Upper lobe of left lung (tissue), 6 donors: Measurements from ENCODE around the gene SDC3. TPM values are rescaled to one million over a fixed set of nuclear protein-coding genes. Genes with fewer than 3 reads are reported as not detected.
A peak's percentile ranks its signal among the peaks of the same experiment; 100 is the strongest.

Source experiments
- ATAC-seq, 2 donors: fragments of 200-7000 bp; cut with Tn5 transposase; one replicate each; pipeline ENCODE4 v1.9.1; 2022; ENCODE audit warnings: mild to moderate bottlenecking in 2 of 2, moderate library complexity in 2 of 2; ENCODE audit not compliant: low FRiP score in 2 of 2
- DNase-seq, 2 donors: peaks; one replicate each; pipeline ENCODE4 v3.0.0-alpha.2; 2019 to 2020
- H3K27ac ChIP-seq, 4 donors: fragments of 200-600 bp; sonication (generic); one replicate each; pipeline ENCODE4 v1.5.1; 2016 to 2019
- H3K27me3 ChIP-seq, 4 donors: fragments of 200-600 bp; sonication (generic); one replicate each; pipeline ENCODE4 v1.5.1; 2017 to 2019
- H3K36me3 ChIP-seq, 4 donors: fragments of 200-600 bp; sonication (generic); one replicate each; pipeline ENCODE4 v1.5.1; 2016 to 2019
- H3K4me1 ChIP-seq, 4 donors: fragments of 200-600 bp; sonication (generic); one replicate each; pipeline ENCODE4 v1.5.1; 2018 to 2019
- H3K4me3 ChIP-seq, 4 donors: fragments of 200-600 bp; sonication (generic); one replicate each; pipeline ENCODE4 v1.5.1; 2017 to 2019; ENCODE audit warnings: mild to moderate bottlenecking in 2 of 4, moderate library complexity in 1 of 4
- H3K9me3 ChIP-seq, 4 donors: fragments of 200-600 bp; sonication (generic); one replicate each; pipeline ENCODE4 v1.5.1; 2018 to 2019
- EP300 ChIP-seq, 4 donors: sonication (generic); formaldehyde crosslinking; IDR thresholded peaks; one replicate each; pipeline ENCODE4 v1.5.1; 2017; ENCODE audit warnings: antibody characterized with exemption in 4 of 4, control low read depth in 2 of 4
- POLR2A ChIP-seq, 4 donors: fragments of 450-650 bp; IDR thresholded peaks; one replicate each; pipeline ENCODE4 v1.5.1; 2016 to 2017; ENCODE audit warnings: antibody characterized with exemption in 4 of 4, mild to moderate bottlenecking in 2 of 4
- POLR2AphosphoS5 ChIP-seq, 2 donors: sonication (generic); formaldehyde crosslinking; IDR thresholded peaks; one replicate each; pipeline ENCODE4 v1.5.1; 2017; ENCODE audit warnings: antibody characterized with exemption in 2 of 2
- WGBS, 2 donors: methylation state at CpG; one replicate each; pipeline ENCODE4 v1.1.5; 2017 to 2018; 5-methylcytosine and 5-hydroxymethylcytosine counted together
- total RNA-seq, 6 donors: library from RNA; depleted of rRNA in 4 of 6; stranded (reverse); fragments of >200 nt in 4 of 6; gene quantifications; one replicate each; pipeline versions ENCODE4 v1.1.0 to v1.2.1, GENCODE V29; 2016 to 2021
- TF ChIP-seq, protein P1 (sequence below), 6 experiments: fragments of 450-650 bp in 4 of 6; fragments of 200-600 bp in 2 of 6; sonication (generic) in 2 of 6; IDR thresholded peaks; one replicate each; pipeline ENCODE4 v1.5.1; 2016 to 2019; ENCODE audit warnings: antibody characterized with exemption in 6 of 6
- donor health status: DM: no; HTN: no; CAD: no; lungs with moderate emphysema.
- donor health status: DM: no; HTN: yes; CAD: no; lungs with severe emphysema.

Gene SDC3
- total RNA-seq, 6 donors from 2014 or later, result 15.8 to 65.8 (median 30.1) TPM

- H3K4me3 ChIP-seq, result no peak overlapping the region
- ATAC-seq (peak; percentile 19 to 54), DNase-seq (peak in 1 of 2 donors; percentile 36)
- peak overlapping the region in 1 of 4 donors; percentile 3 for H3K27ac ChIP-seq
- 57 to 63% methylated on average over 10 of the region's 10 CpGs for WGBS, 2 donors
- H3K4me1 ChIP-seq, result peaks cover 0 to 3% (median 1%) of the 10 kb centered on the region in 4 donors
- peak in 1 of 4 donors; percentile 13 for TF ChIP-seq POLR2A (IDR thresholded peaks at IDR 0.05)
- no peak for TF ChIP-seq POLR2AphosphoS5 (IDR thresholded peaks at IDR 0.05)
- TF ChIP-seq EP300 (IDR thresholded peaks at IDR 0.05), result no peak
- TF ChIP-seq, protein P1, sequence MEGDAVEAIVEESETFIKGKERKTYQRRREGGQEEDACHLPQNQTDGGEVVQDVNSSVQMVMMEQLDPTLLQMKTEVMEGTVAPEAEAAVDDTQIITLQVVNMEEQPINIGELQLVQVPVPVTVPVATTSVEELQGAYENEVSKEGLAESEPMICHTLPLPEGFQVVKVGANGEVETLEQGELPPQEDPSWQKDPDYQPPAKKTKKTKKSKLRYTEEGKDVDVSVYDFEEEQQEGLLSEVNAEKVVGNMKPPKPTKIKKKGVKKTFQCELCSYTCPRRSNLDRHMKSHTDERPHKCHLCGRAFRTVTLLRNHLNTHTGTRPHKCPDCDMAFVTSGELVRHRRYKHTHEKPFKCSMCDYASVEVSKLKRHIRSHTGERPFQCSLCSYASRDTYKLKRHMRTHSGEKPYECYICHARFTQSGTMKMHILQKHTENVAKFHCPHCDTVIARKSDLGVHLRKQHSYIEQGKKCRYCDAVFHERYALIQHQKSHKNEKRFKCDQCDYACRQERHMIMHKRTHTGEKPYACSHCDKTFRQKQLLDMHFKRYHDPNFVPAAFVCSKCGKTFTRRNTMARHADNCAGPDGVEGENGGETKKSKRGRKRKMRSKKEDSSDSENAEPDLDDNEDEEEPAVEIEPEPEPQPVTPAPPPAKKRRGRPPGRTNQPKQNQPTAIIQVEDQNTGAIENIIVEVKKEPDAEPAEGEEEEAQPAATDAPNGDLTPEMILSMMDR (IDR thresholded peaks at IDR 0.05), result no peak
- no peaks in the 10 kb centered on the region for H3K36me3 ChIP-seq
- H3K9me3 ChIP-seq, result no peaks in the 10 kb centered on the region
- H3K27me3 ChIP-seq, result no peaks in the 10 kb centered on the region
Observed at GRCh38 chr1:30919025-30919881, 10.7 kb upstream of the SDC3 start.

DNA sequence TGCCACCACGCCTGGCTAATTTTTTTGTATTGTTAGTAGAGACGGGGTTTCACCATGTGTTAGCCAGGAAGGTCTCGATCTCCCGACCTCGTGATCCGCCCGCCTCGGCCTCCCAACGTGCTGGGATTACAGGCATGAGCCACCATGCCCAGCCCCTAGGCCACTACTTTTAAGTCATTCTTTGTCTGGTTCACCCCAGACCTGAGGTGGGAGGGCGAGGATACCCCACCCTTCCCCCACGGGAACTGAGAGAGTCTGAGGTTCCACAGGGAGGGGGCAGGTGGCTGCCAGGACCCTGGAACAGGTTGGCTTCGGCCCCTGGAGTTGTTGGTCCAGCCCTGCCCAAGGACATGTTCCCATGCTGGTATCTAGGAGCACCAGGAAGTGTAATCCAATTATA lies 7.7 kb upstream of the SDC3 start:
- WGBS, 2 donors, result 85 to 86% methylated on average over 12 of the region's 12 CpGs
- TF ChIP-seq POLR2A (IDR thresholded peaks at IDR 0.05) (no peak), EP300 (IDR thresholded peaks at IDR 0.05) (no peak), POLR2AphosphoS5 (IDR thresholded peaks at IDR 0.05) (no peak)
- TF ChIP-seq, protein P1 (IDR thresholded peaks at IDR 0.05), result no peak
- ATAC-seq (no peak), DNase-seq (peak in 1 of 2 donors; percentile 4)
- Histone ChIP-seq H3K4me3 (no peak overlapping the region), H3K27me3 (no peaks in the 10 kb centered on the region), H3K4me1 (peaks cover 3 to 11% (median 6%) of the 10 kb centered on the region in 4 donors), H3K36me3 (no peaks in the 10 kb centered on the region), H3K27ac (no peak overlapping the region), H3K9me3 (no peaks in the 10 kb centered on the region)

DNA sequence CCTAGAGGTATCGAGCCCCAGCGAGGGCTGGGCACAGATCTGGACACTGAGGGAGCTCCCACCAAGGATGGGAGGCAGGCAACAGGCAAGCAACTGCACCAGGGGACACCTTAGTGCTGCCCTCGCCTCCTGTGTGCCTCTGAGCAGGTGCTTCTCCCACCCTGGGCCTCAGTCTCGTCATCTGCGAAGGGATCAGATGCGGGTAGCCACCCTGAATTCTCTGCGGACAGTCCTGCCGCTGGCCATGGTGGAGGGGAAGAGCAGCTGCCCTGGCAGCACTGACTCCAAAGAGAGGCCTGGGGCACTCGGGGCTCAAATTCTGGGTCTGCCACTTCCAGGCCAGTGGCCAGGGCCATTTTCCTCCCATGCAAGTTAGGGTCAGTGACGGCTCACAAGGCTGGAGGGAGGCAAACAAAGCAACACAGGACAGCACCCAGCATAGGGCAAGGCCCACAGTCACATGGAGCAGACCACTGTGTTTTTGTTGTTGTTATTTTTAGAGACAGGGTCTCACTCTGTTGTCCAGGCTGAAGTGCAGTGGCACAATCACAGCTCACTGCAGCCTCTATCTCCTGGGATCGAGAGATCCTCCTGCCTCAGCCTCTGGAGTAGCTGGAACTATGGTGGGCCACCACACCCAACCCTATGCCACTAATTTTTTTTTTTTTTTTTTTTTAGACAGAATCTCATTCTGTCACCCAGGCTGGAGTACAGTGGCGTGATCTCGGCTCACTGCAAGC lies 7.1 kb upstream of the SDC3 start:
- no peak overlapping the region for H3K27ac ChIP-seq
- no peak overlapping the region for H3K4me3 ChIP-seq
- no peaks in the 10 kb centered on the region for H3K27me3 ChIP-seq
- no peaks in the 10 kb centered on the region for H3K36me3 ChIP-seq
- WGBS, 2 donors, result 95 to 96% methylated on average over 6 to 8 of the region's 13 CpGs
- H3K9me3 ChIP-seq, result no peaks in the 10 kb centered on the region
- no peak for TF ChIP-seq POLR2AphosphoS5 (IDR thresholded peaks at IDR 0.05)
- TF ChIP-seq EP300 (IDR thresholded peaks at IDR 0.05), result no peak
- TF ChIP-seq, protein P1 (IDR thresholded peaks at IDR 0.05), result no peak
- no peak for TF ChIP-seq POLR2A (IDR thresholded peaks at IDR 0.05)
- H3K4me1 ChIP-seq, result peaks cover 7 to 12% (median 11%) of the 10 kb centered on the region in 4 donors
- ATAC-seq, result no peak
- DNase-seq, result no peak

DNA sequence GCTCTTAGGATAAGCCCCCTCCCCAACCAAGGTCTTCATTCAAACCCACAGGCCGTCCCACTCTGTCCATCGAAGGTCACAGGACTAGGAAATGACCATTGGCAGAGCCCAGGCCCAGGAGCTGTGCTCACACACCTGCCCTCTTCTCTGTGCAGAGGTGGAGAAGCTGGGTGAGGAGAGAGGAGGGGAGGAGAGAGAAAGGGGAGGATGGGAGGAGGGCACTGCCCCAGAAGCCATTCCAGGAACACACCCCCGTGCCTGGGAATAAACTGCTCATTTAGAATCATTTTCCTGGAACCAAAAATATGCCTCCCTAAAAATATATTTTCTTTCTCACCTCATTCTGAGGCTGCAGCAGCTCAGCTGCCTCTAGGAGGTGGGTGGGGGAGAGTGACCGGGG lies 6.4 kb upstream of the SDC3 start:
- no peak for TF ChIP-seq POLR2A (IDR thresholded peaks at IDR 0.05)
- TF ChIP-seq, protein P1 (IDR thresholded peaks at IDR 0.05), result no peak
- TF ChIP-seq EP300 (IDR thresholded peaks at IDR 0.05), result no peak
- TF ChIP-seq POLR2AphosphoS5 (IDR thresholded peaks at IDR 0.05), result no peak
- no peak for ATAC-seq
- no peak for DNase-seq
- Histone ChIP-seq H3K4me3 (no peak overlapping the region), H3K36me3 (no peaks in the 10 kb centered on the region), H3K9me3 (no peaks in the 10 kb centered on the region), H3K4me1 (peaks cover 7 to 13% (median 11%) of the 10 kb centered on the region in 4 donors), H3K27ac (no peak overlapping the region), H3K27me3 (no peaks in the 10 kb centered on the region)
- 73 to 87% methylated on average over 4 of the region's 4 CpGs for WGBS, 2 donors
